Mesendoderm (in vitro differentiated cells): ENCODE measurements around the gene NFIA.

Source experiments
- DNase-seq: peaks from one replicate; pipeline ENCODE4 v3.0.0; 2013
- H2AK5ac ChIP-seq: 2 replicates; pipeline ENCODE4 v1.6.1; 2013; ENCODE audit warnings: low read length, inconsistent platforms
- H2BK120ac ChIP-seq: 2 replicates; pipeline ENCODE4 v1.6.1; 2013; ENCODE audit warnings: low read depth, mild to moderate bottlenecking, low read length, moderate library complexity, mixed read lengths
- H2BK15ac ChIP-seq: replicated peaks from 2 replicates; pipeline ENCODE4 v1.6.1; 2013; ENCODE audit warnings: low read depth, mild to moderate bottlenecking, moderate library complexity
- H2BK5ac ChIP-seq: 2 replicates; pipeline ENCODE4 v1.6.1; 2013; ENCODE audit warnings: low read length, inconsistent platforms
- H3K18ac ChIP-seq: 2 replicates; pipeline ENCODE4 v1.6.1; 2013; ENCODE audit warnings: mild to moderate bottlenecking, low read length, mixed read lengths
- H3K23ac ChIP-seq: one replicate; pipeline ENCODE4 v1.6.1; 2013; ENCODE audit warnings: low read length
- H3K27ac ChIP-seq: 2 replicates; pipeline ENCODE4 v1.5.1; 2013; ENCODE audit warnings: low read depth, mild to moderate bottlenecking, inconsistent platforms, low read length, moderate library complexity
- H3K27me3 ChIP-seq: 2 replicates; pipeline ENCODE4 v1.6.1; 2013; ENCODE audit warnings: low read length, control low read depth, mild to moderate bottlenecking, inconsistent platforms; ENCODE audit not compliant: insufficient read depth, poor library complexity
- H3K36me3 ChIP-seq: 2 replicates; pipeline ENCODE4 v1.6.1; 2013; ENCODE audit warnings: low read length, inconsistent platforms; ENCODE audit not compliant: control insufficient read depth, insufficient read depth
- H3K4ac ChIP-seq: one replicate; pipeline ENCODE4 v1.6.1; 2013; ENCODE audit warnings: low read depth, mild to moderate bottlenecking, low read length, moderate library complexity
- H3K4me1 ChIP-seq: 2 replicates; pipeline ENCODE4 v1.6.1; 2013; ENCODE audit warnings: low read depth, low read length, inconsistent platforms; ENCODE audit not compliant: control insufficient read depth
- H3K4me2 ChIP-seq: 2 replicates; pipeline ENCODE4 v1.6.1; 2013; ENCODE audit warnings: low read length
- H3K4me3 ChIP-seq: 2 replicates; pipeline ENCODE4 v1.5.1; 2013; ENCODE audit warnings: mild to moderate bottlenecking, low read length
- H3K56ac ChIP-seq: one replicate; pipeline ENCODE4 v1.6.1; 2013; ENCODE audit warnings: low read length
- H3K79me1 ChIP-seq: 2 replicates; pipeline ENCODE4 v1.6.1; 2013; ENCODE audit warnings: low read length, inconsistent platforms
- H3K79me2 ChIP-seq: 2 replicates; pipeline ENCODE4 v1.6.1; 2013; ENCODE audit warnings: mild to moderate bottlenecking, low read length; ENCODE audit not compliant: control insufficient read depth, insufficient read depth
- H3K9ac ChIP-seq: 2 replicates; pipeline ENCODE4 v1.6.1; 2013; ENCODE audit warnings: low read length, inconsistent platforms
- H4K5ac ChIP-seq: one replicate; pipeline ENCODE4 v1.6.1; 2013; ENCODE audit warnings: low read length
- H4K8ac ChIP-seq: one replicate; pipeline ENCODE4 v1.6.1; 2013; ENCODE audit warnings: low read depth, mild to moderate bottlenecking, control low read depth, low read length, moderate library complexity
- WGBS: extraction: QIAGEN DNeasy Blood & Tissue Kit; methylation state at CpG from one replicate; pipeline ENCODE4 v1.1.7; 2013; ENCODE audit warnings: low lambda C conversion rate, missing lambda C conversion rate; ENCODE audit not compliant: insufficient coverage; ENCODE audit errors: extremely low coverage; 5-methylcytosine and 5-hydroxymethylcytosine counted together

Gene NFIA

GRCh38 chr1:61403679-61404596, 321.6 kb downstream of the NFIA start:
- no peak overlapping the region for H3K23ac ChIP-seq
- H3K4ac ChIP-seq = no peak overlapping the region
- H3K79me1 ChIP-seq = no peaks in the 10 kb centered on the region
- H3K56ac ChIP-seq = no peak overlapping the region
- no peak overlapping the region for H4K5ac ChIP-seq
- no peaks in the 10 kb centered on the region for H3K79me2 ChIP-seq
- H3K4me2 ChIP-seq = no peak overlapping the region
- H2BK5ac ChIP-seq = no peak overlapping the region
- H4K8ac ChIP-seq = no peak overlapping the region
- no peak overlapping the region for H2BK15ac ChIP-seq
- no peak overlapping the region for H2AK5ac ChIP-seq
- H3K4me1 ChIP-seq = no peaks in the 10 kb centered on the region
- no peak overlapping the region for H3K9ac ChIP-seq
- H3K36me3 ChIP-seq = no peaks in the 10 kb centered on the region
- no peak overlapping the region for H2BK120ac ChIP-seq
- no peak overlapping the region for H3K18ac ChIP-seq
- no peak overlapping the region for H3K27ac ChIP-seq
- H3K27me3 ChIP-seq = no peaks in the 10 kb centered on the region
- no CpG with 5 or more reads among the region's 12 CpGs for WGBS
- no peak overlapping the region for H3K4me3 ChIP-seq
- no peak for DNase-seq

- H3K4me2 ChIP-seq = no peak overlapping the region
- no CpG with 5 or more reads among the region's 4 CpGs for WGBS
- H3K4me3 ChIP-seq = no peak overlapping the region
- no peaks in the 10 kb centered on the region for H3K27me3 ChIP-seq
- no peaks in the 10 kb centered on the region for H3K79me1 ChIP-seq
- no peak overlapping the region for H3K4ac ChIP-seq
- no peak overlapping the region for H3K27ac ChIP-seq
- H3K36me3 ChIP-seq = no peaks in the 10 kb centered on the region
- no peak overlapping the region for H4K5ac ChIP-seq
- no peak overlapping the region for H3K56ac ChIP-seq
- H2BK5ac ChIP-seq = no peak overlapping the region
- H3K23ac ChIP-seq = no peak overlapping the region
- no peak overlapping the region for H4K8ac ChIP-seq
- H3K9ac ChIP-seq = no peak overlapping the region
- no peak for DNase-seq
- no peak overlapping the region for H2AK5ac ChIP-seq
- no peak overlapping the region for H2BK15ac ChIP-seq
- no peaks in the 10 kb centered on the region for H3K79me2 ChIP-seq
- no peaks in the 10 kb centered on the region for H3K4me1 ChIP-seq
- no peak overlapping the region for H2BK120ac ChIP-seq
- no peak overlapping the region for H3K18ac ChIP-seq
Measured at GRCh38 chr1:61404597-61405376, 322.4 kb downstream of the NFIA start.

- H3K79me1 ChIP-seq = no peaks in the 10 kb centered on the region
- H3K56ac ChIP-seq = no peak overlapping the region
- no peak overlapping the region for H2AK5ac ChIP-seq
- no peaks in the 10 kb centered on the region for H3K4me1 ChIP-seq
- no peak overlapping the region for H4K8ac ChIP-seq
- no peak overlapping the region for H3K27ac ChIP-seq
- no peak overlapping the region for H2BK120ac ChIP-seq
- H3K79me2 ChIP-seq = no peaks in the 10 kb centered on the region
- H3K4me2 ChIP-seq = no peak overlapping the region
- no peak overlapping the region for H3K9ac ChIP-seq
- H3K4me3 ChIP-seq = no peak overlapping the region
- WGBS = no CpG with 5 or more reads among the region's 10 CpGs
- H2BK5ac ChIP-seq = no peak overlapping the region
- no peaks in the 10 kb centered on the region for H3K27me3 ChIP-seq
- H2BK15ac ChIP-seq = no peak overlapping the region
- no peak overlapping the region for H3K23ac ChIP-seq
- no peak overlapping the region for H3K4ac ChIP-seq
- no peak overlapping the region for H4K5ac ChIP-seq
- DNase-seq = no peak
- H3K18ac ChIP-seq = no peak overlapping the region
- no peaks in the 10 kb centered on the region for H3K36me3 ChIP-seq
Measured at GRCh38 chr1:61406467-61406866, 324.1 kb downstream of the NFIA start.

- Histone ChIP-seq H2BK15ac (no peak overlapping the region), H3K4me3 (no peak overlapping the region), H3K27ac (no peak overlapping the region), H3K56ac (no peak overlapping the region), H3K9ac (no peak overlapping the region), H2BK120ac (no peak overlapping the region), H3K4ac (no peak overlapping the region), H3K36me3 (no peaks in the 10 kb centered on the region), H2AK5ac (no peak overlapping the region), H3K79me2 (no peaks in the 10 kb centered on the region), H3K27me3 (no peaks in the 10 kb centered on the region), H4K8ac (no peak overlapping the region), H4K5ac (no peak overlapping the region), H3K18ac (no peak overlapping the region), H3K4me1 (no peaks in the 10 kb centered on the region), H3K4me2 (no peak overlapping the region), H3K79me1 (no peaks in the 10 kb centered on the region), H3K23ac (no peak overlapping the region), H2BK5ac (no peak overlapping the region)
- no CpG with 5 or more reads among the region's 1 CpG for WGBS
- no peak for DNase-seq
Measured at GRCh38 chr1:61412601-61413000, 330.2 kb downstream of the NFIA start.

- Histone ChIP-seq H3K56ac (no peak overlapping the region), H2AK5ac (no peak overlapping the region), H3K4me3 (no peak overlapping the region), H2BK5ac (no peak overlapping the region), H3K4me1 (no peaks in the 10 kb centered on the region), H3K18ac (no peak overlapping the region), H3K9ac (no peak overlapping the region), H3K27me3 (no peaks in the 10 kb centered on the region), H3K4ac (no peak overlapping the region), H3K4me2 (no peak overlapping the region), H2BK15ac (no peak overlapping the region), H3K36me3 (no peaks in the 10 kb centered on the region), H2BK120ac (no peak overlapping the region), H4K5ac (no peak overlapping the region), H3K23ac (no peak overlapping the region), H3K79me2 (no peaks in the 10 kb centered on the region), H3K79me1 (no peaks in the 10 kb centered on the region), H3K27ac (no peak overlapping the region), H4K8ac (no peak overlapping the region)
- no peak for DNase-seq
- no CpG with 5 or more reads among the region's 4 CpGs for WGBS
Measured at GRCh38 chr1:61419196-61419595, 336.8 kb downstream of the NFIA start.
